ENCODE data around the gene CPTP.
A peak's percentile ranks its signal among the peaks of the same experiment; 100 is the strongest.

CPTP gene

DNA sequence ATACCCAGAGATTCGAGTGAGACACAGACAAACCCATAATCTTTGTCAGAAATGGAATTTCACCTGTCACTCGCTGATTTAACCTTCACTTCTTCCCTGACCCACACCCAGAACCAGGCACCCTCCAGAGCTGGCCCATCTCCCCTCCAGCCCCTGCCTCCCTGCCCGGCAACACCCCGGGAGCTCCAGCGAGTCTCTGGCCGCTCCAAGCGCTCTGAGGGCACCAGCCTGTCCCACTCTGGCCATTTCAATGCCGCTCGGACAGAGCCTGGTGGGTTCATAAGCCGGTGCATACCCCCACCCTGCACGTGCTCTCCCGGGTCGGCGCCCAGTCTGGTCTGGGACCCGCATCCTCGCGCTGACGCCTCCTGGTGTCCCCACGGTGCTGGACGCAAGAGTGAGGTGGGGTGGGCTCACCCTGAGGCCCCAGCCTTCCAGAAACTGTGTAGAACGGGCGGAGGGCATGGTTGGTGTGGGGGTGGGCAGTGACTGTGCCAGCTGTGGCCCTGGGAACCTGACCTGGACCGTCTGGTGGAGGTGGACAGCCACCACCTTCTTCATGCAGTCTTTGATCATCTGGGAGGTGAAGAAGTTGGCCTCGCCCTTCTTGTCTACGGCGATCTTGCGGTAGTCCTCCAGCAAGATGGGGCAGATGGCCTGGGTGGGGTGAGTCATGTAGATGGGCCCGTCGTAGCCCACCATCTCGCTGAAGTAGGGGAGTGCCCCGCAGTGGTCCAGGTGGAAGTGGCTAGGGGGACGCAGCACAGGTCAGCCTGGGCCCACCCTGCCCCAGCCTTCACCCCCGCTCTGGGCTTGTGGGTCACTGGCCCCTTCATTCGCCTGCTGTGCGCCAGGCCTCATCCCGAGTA, 5.6 kb upstream of the CPTP start:
- DNase-seq, result no peak

DNA sequence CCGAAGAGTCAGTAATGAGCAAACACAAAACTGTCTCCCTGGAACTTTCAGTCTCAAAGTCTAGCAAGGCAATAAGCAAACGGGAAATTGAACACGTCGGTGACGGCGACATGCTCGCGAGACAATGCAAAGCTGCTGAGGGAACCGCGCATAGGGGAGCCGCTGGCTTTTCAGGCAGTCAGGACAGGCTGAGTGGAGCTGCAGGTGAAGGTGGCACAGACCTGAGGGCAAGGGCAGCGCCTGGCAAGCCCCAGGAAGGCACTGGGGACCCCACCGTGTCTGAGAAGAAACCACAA, 5.0 kb upstream of the CPTP start:
- DNase-seq, result no peak

DNA sequence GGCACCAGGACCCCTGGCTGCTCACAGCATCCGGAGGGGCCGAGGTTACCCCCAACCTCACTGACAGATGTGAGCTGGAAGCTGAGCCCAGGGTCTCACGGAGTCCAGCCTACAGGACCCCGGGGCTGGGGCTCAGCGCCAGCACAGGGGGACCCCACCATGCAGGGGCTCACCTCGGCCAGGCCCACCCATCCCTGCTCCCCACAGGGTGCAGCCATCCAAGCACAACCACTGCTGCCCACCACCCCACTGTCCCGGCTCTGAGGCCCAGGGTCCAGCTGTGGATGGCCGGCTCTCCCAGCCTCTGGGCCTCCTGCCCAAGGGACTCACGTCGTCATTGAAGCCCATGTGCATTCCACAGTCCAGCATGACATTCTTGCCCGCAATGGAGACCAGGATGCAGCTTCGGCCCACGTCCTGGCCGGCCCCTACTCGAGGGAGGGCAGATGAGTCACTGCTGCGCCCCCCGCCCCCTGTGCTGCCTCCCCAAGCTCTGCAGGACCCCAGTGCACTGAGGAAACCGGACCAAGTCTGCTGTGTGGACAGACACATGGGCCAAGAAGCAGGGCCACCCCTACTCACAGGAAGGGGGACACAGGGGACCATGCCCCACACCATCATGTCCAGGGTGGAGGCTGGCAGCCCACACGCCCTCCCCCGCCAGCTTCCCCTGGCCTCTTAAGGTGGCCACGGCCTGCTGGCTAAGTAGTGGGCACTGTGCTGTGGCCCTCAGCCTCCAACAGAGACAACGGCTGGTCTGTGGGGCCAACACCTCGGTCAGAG, 3.7 kb upstream of the CPTP start:
- no peak for DNase-seq

DNA sequence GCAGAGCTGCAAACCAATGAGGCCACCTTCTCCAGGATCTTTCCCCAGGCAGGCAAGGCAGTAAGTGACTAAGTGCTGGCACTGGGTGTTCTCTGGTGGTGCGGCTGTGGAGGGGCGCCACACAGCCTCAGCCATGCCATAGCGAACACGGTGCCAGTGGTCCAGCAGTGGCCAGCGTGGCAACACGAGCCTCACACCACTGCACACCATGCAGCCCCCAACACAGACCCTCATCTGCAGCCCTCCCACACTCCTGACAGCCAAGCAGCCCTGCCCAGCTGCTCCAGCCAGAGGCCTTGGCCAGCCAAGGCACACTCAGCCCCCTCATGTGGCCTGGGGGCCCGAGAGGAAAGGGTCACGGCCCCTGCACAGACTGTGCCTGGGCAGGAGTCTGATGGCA, 3.1 kb upstream of the CPTP start:
- DNase-seq, result no peak

DNA sequence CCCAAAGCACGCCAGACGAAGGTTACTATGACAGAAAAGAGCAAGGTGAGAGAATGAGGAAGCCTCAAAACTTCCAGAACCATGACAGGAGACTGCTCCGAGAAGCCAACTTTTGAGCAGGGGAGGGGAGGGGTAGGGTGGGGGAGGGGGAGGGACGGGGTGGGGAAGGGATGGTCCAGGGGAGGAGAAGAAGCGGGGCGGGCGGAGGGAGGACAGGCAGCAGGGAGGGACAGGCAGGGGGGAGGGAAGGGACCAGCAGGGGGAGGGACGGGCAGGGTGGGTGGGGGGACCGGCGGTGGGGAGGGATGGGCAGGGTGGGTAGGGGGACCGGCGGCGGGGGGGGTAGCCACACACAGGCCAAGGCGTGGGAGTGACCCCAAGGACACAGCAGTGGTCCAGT, 2.2 kb upstream of the CPTP start:
- no peak for DNase-seq

DNA sequence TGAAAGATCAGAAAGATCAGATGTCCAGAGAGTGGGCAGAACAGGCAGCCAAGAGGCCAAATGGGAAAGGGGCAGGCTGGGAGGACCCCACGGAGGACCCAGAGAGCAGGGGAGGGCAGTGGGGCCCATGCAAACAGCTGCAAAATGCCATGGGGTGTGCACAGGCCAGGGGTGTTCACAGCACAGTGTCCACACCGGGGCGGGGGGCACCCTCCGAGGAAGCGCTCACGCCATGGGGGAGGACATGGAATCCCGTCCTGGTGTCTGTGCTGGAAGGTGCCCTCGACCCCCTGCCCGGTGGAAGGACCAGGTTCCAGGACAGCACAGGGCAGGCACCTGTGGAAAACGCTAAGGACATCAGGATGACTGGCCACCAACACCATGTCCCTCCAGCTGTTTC, 1.6 kb upstream of the CPTP start:
- no peak for DNase-seq

DNA sequence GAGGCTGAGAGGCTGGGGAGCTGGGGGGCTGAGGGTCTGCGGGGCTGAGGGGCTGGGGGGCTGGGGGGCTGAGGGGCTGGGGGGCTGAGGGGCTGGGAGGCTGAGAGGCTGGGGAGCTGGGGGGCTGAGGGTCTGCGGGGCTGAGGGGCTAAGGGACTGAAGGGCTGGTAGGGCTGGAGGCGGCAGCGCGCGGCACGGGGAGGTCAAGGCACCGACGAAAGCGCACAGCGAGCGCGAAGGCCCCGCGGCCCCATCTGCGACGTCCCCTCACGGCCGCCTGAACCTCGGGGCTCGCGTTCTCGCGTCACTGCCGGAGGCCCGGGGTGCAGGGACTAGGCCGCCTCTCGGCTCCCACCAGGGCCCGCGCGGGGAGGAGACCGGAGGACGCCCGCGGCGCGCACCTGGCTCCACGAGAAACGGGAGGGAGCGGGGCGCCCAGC, 498 bp upstream of the CPTP start:
- peak; percentile 82 for DNase-seq

DNA sequence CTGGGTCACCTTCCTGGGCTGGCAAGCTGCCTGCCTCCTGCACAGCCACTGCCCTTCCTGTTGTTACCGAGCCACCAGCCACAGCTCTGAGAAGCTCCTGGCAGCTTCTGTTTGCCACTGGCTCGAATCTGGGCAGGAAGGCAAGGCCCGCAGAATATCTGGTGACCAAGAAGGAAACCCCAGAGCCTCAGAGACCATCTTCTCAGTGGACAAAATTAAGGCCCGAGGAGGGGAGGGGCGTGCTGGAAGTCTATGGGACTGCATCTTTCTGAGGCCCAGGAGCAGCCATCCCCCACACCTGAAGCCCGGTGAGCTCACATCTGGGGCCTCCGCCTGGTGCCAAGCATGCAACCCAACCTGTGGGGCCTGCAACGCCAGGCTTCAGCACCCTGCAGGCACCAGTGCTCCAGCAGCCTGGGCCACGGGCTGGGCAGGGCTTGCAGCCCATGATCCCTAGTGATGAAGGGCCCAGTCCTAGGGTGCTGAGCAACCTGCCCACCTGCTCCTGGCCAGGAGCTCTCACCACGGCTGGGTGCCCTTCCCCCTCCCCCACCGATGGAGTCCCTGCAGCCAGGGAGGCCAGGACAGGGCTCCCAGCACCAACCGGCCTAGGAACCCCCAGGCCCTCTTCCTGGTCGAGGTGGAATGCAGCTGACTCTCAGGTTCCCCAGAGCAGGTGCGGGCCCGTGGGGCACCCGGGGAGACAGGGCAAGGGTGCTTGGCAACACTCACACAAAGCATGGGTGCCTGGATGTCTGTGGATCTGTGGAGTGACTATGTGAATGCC, 879 bp downstream of the CPTP start:
- DNase-seq, result no peak

DNA sequence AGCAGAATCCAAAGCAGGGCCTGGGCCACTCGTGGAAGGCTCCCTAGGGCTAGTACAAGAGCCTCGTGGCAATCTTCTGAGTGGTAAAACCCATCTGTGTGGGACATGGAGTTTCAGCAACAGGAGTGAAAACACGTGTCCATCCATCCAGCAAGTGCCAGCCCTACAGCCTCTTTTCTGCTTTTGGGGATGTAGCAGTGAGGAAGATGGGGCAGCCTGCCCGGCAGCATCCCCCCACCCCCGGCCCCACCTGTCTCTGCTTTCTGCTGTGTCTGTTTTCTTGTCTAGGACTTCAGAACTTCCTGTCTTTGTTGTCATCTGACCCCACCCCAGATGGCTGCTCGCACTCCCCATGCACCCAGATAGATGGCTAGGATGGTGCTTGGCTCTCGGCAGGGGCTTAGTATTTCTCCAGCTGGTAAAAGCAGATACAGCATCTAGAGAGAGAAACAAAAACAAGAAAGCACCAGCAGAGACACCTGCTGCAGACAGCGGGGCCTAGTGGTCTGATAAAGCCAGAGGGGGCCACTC, 1.5 kb downstream of the CPTP start:
- no peak for DNase-seq

DNA sequence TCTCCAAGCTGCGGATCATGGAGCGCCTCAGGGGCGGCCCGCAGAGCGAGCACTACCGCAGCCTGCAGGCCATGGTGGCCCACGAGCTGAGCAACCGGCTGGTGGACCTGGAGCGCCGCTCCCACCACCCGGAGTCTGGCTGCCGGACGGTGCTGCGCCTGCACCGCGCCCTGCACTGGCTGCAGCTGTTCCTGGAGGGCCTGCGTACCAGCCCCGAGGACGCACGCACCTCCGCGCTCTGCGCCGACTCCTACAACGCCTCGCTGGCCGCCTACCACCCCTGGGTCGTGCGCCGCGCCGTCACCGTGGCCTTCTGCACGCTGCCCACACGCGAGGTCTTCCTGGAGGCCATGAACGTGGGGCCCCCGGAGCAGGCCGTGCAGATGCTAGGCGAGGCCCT, 2.7 kb downstream of the CPTP start:
- DNase-seq, result no peak

DNA sequence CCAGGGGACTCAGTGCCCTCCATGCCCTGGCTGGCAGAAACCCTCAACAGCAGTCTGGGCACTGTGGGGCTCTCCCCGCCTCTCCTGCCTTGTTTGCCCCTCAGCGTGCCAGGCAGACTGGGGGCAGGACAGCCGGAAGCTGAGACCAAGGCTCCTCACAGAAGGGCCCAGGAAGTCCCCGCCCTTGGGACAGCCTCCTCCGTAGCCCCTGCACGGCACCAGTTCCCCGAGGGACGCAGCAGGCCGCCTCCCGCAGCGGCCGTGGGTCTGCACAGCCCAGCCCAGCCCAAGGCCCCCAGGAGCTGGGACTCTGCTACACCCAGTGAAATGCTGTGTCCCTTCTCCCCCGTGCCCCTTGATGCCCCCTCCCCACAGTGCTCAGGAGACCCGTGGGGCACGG, 3.7 kb downstream of the CPTP start:
- DNase-seq, result no peak

DNA sequence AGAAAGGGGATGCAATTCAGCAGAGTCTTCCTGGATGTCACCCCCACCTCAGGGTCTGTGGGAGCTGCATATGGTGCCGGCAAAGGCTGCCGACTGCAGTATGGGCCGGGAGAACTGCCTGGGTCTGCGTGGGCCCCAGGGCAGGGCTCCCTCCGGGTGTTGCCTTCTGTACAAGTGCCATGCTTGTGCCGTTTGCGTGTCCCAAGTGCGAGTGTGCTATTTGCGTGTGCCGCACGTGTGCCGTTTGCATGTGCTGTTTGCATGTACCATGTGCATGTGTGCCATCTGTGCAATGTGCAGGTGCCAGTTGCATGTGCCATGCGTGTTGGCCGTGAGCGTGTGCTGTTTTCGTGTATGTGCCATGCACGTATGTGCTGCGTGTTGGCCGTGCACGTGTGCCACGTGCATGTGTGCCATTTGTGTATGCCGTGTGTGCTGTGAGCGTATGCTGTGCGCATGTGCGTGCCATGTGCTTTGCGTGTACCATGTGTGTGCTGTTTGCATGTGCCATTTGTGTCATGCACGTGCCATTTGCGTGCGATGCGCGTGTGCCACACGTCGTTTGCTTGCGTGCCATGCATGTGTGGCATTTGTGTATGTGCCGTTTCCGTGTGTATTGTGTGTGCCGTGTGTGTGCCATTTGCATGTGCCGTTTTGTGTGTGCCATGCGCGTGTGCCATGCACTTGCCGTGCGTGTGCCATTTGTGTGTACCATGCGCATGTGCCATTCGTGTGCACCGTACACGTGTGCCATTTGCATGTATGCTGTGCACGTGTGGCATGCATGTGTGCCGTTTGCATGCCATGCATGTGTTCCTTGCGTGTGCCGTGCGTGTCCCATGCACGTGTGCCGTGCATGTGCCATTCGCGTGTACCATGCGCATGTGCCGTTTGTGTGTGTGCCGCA, 5.0 kb downstream of the CPTP start:
- no peak for DNase-seq

DNA sequence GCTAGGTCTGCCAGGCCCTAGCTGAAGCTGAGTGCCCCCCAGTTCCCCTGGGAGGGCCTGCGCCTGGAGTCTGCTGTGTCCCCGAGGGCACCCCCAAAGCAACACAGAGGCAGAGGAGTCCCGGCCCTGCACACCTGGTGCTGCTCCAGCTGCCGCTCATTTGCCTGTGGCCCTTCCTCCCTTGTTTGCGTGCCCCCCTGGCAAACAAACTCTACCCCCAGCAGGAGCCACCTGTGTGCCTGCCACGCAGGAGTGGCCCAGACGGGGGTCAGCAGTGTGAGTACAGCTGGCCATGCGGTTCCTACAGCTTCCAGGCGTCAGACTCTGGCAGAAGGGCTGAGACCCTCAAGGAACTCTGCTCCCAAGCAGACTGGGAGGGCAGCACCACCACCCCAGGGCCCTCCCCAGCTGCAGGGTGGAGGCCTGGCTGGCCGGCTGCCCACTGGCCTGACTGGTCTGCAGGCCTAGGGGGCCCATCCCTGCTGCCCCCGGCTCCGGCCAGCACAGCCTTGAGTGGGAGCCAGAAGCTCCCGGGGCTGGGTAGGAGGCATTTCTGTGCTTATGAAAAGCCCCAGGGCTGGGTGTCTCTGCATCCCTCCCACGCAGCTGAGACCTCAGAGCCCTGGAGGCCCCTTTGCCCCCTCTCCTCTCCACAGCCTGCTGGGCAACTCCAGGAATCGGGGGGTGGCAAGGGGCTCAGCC, 5.9 kb downstream of the CPTP start:
- DNase-seq, result no peak

DNA sequence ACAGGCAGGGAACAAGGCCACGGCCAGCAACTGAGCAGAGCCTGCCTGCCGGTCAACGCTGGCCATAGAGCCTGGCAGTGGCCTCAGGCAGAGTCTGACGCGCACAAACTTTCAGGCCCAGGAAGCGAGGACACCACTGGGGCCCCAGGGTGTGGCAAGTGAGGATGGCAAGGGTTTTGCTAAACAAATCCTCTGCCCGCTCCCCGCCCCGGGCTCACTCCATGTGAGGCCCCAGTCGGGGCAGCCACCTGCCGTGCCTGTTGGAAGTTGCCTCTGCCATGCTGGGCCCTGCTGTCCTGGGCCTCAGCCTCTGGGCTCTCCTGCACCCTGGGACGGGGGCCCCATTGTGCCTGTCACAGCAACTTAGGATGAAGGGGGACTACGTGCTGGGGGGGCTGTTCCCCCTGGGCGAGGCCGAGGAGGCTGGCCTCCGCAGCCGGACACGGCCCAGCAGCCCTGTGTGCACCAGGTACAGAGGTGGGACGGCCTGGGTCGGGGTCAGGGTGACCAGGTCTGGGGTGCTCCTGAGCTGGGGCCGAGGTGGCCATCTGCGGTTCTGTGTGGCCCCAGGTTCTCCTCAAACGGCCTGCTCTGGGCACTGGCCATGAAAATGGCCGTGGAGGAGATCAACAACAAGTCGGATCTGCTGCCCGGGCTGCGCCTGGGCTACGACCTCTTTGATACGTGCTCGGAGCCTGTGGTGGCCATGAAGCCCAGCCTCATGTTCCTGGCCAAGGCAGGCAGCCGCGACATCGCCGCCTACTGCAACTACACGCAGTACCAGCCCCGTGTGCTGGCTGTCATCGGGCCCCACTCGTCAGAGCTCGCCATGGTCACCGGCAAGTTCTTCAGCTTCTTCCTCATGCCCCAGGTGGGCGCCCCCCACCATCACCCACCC, 6.7 kb downstream of the CPTP start, which contains the start of gene TAS1R3:
Gene TAS1R3 (plus strand): TSS at position 213 of the 898 bp plus-strand sequence. CDS start 66 bp downstream, at position 279.
- no peak for DNase-seq

DNA sequence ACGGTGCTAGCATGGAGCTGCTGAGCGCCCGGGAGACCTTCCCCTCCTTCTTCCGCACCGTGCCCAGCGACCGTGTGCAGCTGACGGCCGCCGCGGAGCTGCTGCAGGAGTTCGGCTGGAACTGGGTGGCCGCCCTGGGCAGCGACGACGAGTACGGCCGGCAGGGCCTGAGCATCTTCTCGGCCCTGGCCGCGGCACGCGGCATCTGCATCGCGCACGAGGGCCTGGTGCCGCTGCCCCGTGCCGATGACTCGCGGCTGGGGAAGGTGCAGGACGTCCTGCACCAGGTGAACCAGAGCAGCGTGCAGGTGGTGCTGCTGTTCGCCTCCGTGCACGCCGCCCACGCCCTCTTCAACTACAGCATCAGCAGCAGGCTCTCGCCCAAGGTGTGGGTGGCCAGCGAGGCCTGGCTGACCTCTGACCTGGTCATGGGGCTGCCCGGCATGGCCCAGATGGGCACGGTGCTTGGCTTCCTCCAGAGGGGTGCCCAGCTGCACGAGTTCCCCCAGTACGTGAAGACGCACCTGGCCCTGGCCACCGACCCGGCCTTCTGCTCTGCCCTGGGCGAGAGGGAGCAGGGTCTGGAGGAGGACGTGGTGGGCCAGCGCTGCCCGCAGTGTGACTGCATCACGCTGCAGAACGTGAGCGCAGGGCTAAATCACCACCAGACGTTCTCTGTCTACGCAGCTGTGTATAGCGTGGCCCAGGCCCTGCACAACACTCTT, 7.6 kb downstream of the CPTP start:
- no peak for DNase-seq

DNA sequence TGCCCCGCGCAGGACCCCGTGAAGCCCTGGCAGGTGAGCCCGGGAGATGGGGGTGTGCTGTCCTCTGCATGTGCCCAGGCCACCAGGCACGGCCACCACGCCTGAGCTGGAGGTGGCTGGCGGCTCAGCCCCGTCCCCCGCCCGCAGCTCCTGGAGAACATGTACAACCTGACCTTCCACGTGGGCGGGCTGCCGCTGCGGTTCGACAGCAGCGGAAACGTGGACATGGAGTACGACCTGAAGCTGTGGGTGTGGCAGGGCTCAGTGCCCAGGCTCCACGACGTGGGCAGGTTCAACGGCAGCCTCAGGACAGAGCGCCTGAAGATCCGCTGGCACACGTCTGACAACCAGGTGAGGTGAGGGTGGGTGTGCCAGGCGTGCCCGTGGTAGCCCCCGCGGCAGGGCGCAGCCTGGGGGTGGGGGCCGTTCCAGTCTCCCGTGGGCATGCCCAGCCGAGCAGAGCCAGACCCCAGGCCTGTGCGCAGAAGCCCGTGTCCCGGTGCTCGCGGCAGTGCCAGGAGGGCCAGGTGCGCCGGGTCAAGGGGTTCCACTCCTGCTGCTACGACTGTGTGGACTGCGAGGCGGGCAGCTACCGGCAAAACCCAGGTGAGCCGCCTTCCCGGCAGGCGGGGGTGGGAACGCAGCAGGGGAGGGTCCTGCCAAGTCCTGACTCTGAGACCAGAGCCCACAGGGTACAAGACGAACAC, 8.3 kb downstream of the CPTP start:
- DNase-seq, result no peak

DNA sequence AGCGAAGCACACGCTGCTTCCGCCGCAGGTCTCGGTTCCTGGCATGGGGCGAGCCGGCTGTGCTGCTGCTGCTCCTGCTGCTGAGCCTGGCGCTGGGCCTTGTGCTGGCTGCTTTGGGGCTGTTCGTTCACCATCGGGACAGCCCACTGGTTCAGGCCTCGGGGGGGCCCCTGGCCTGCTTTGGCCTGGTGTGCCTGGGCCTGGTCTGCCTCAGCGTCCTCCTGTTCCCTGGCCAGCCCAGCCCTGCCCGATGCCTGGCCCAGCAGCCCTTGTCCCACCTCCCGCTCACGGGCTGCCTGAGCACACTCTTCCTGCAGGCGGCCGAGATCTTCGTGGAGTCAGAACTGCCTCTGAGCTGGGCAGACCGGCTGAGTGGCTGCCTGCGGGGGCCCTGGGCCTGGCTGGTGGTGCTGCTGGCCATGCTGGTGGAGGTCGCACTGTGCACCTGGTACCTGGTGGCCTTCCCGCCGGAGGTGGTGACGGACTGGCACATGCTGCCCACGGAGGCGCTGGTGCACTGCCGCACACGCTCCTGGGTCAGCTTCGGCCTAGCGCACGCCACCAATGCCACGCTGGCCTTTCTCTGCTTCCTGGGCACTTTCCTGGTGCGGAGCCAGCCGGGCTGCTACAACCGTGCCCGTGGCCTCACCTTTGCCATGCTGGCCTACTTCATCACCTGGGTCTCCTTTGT, 9.1 kb downstream of the CPTP start:
- no peak for DNase-seq

DNA sequence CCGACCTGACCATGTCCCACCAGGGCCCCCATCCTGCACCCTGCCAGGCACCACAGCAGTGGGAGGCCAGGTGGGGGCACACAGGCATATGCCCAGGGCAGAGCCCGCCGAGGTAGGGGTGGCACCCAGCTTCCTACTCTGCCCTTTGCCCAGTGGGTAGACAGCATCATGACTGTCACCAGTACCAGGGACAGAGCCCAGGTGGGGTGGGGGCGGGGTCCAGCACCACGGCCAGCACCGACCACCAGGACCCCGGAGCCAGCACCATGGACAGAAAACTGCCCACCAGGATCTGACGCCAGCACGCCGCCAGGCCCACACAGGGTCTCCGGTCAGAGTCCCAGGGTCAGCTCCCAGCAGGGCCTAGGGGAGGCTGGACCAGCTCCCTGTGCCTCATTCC, 10.2 kb downstream of the CPTP start:
- peak; percentile 41 for DNase-seq

Data from right kidney (tissue), 1 donor.